Erythroblast (primary cell): ENCODE data around the gene SLC29A1.
"Not testable (repeated sequence)": the region's sequence is repeated elsewhere in the genome, so short reads cannot be mapped to it uniquely, and the experiment has no call there.

Experiments used
- DNase-seq, 2 experiments: peaks; one replicate each; lab custom pipeline; 2025; lab: John Stamatoyannopoulos, UW
- GATA1 ChIP-seq: IDR thresholded peaks from 2 replicates; pipeline ENCODE4 v1.6.1; 2011; ENCODE audit warnings: low read depth, mild to moderate bottlenecking, control low read depth, low read length, moderate library complexity
- POLR2A ChIP-seq: IDR thresholded peaks from 2 replicates; pipeline ENCODE4 v1.6.1; 2011; ENCODE audit warnings: mild to moderate bottlenecking, low read length

SLC29A1 gene

GRCh38 chr6:44230034-44230675, 6.8 kb downstream of the SLC29A1 start:
- TF ChIP-seq POLR2A (no peak), GATA1 (no peak)
- no peak for DNase-seq

- DNase-seq, result not testable (repeated sequence)
These were observed 8.0 kb downstream of the SLC29A1 start for GRCh38 chr6:44231426-44231825.

- TF ChIP-seq GATA1 (no peak), POLR2A (no peak)
- DNase-seq, result no peak
These were observed 9.5 kb downstream of the SLC29A1 start for GRCh38 chr6:44232676-44233566.

GRCh38 chr6:44233567-44234100, 10.2 kb downstream of the SLC29A1 start:
- no peak for DNase-seq
- TF ChIP-seq POLR2A (no peak), GATA1 (no peak)

- DNase-seq, result peak; percentile 73 to 77
- no peak for TF ChIP-seq GATA1
- TF ChIP-seq POLR2A, result no peak
These were observed 11.0 kb downstream of the SLC29A1 start for GRCh38 chr6:44234101-44235025.

GRCh38 chr6:44235269-44235668, 11.9 kb downstream of the SLC29A1 start:
- peak; percentile 20 for TF ChIP-seq POLR2A
- TF ChIP-seq GATA1, result no peak
- no peak for DNase-seq

- no peak for DNase-seq
- no peak for TF ChIP-seq GATA1
- TF ChIP-seq POLR2A, result no peak
These were observed 12.6 kb downstream of the SLC29A1 start for GRCh38 chr6:44235891-44236516.

GRCh38 chr6:44237021-44237812, 13.8 kb downstream of the SLC29A1 start:
- TF ChIP-seq GATA1, result no peak
- TF ChIP-seq POLR2A, result peak; percentile 70
- DNase-seq, result peak; percentile 92 to 94

GRCh38 chr6:44237813-44238433, 14.5 kb downstream of the SLC29A1 start:
- peak; percentile 59 for TF ChIP-seq POLR2A
- TF ChIP-seq GATA1, result no peak
- DNase-seq, result peak; percentile 82 to 91

- TF ChIP-seq POLR2A, result no peak
- TF ChIP-seq GATA1, result no peak
- no peak for DNase-seq
These were observed 15.4 kb downstream of the SLC29A1 start for GRCh38 chr6:44238687-44239350.

- TF ChIP-seq GATA1, result no peak
- no peak for TF ChIP-seq POLR2A
These were observed 19.9 kb downstream of the SLC29A1 start for GRCh38 chr6:44243345-44243744.

GRCh38 chr6:44245391-44245911, 22.1 kb downstream of the SLC29A1 start:
- no peak for DNase-seq
- no peak for TF ChIP-seq POLR2A

More at GRCh38 chr6:44243345-44243744, 19.9 kb downstream of the SLC29A1 start:
- no peak for DNase-seq
